ENCODE measurements around the gene MAGEA2B. TPM values are rescaled to one million over a fixed set of nuclear protein-coding genes. Genes with fewer than 3 reads are reported as not detected.
A peak's percentile ranks its signal among the peaks of the same experiment; 100 is the strongest.
"Not testable (repeated sequence)": the region's sequence is repeated elsewhere in the genome, so short reads cannot be mapped to it uniquely, and the experiment has no call there.

Gene MAGEA2B
- total and polyA plus RNA-seq, 9 of the 15 experiments (the other 6 are each of a cell fraction or from before 2014, with no cell fraction given): 1.9 to 53.3 (median 10.0) TPM

GRCh38 chrX:152754871-152755270, 40.4 kb downstream of the MAGEA2B start:
- H3K9ac ChIP-seq (ENCODE audit: insufficient read depth in 1 of 2, low read depth in 2 of 2, low read length in 2 of 2); DNase-seq (ENCODE audit: extremely low read depth in 1 of 4, low spot score in 3 of 4); H3K9me1 ChIP-seq (ENCODE audit: control insufficient read depth, insufficient read depth, low read length); POLR2A ChIA-PET; H3K4me3 ChIP-seq; BruUV-seq (replicated peaks); H3K4me1 ChIP-seq (replicated peaks in 1 of 2; ENCODE audit: control insufficient read depth in 2 of 2, insufficient read depth in 2 of 2, low read length in 2 of 2); H3K27ac ChIP-seq (ENCODE audit: extremely low read depth, low read depth, low read length); H2AFZ ChIP-seq (ENCODE audit: low read depth, low read length); CTCF ChIA-PET (ENCODE audit: low intra/inter-chr PET ratio); in situ Hi-C loops (cut with MboI); H3K36me3 ChIP-seq (ENCODE audit: control insufficient read depth, insufficient read depth, low read length); H3K4me2 ChIP-seq (ENCODE audit: insufficient read depth, low read length); H3K9me3 ChIP-seq (replicated peaks; ENCODE audit: control insufficient read depth, insufficient read depth, low read depth, low read length); intact Hi-C loops (cut with micrococcal nuclease); H3K27me3 ChIP-seq (ENCODE audit: control insufficient read depth in 2 of 2, insufficient read depth in 2 of 2, low read length in 2 of 2); H3K79me2 ChIP-seq (ENCODE audit: control insufficient read depth, insufficient read depth, low read length); H4K20me1 ChIP-seq (replicated peaks; ENCODE audit: control insufficient read depth, insufficient read depth, low read length): not testable (repeated sequence)
- ATAC-seq: peak; percentile 40; the same call in 2 of the 3 replicates
- peak; percentile 40 for FAIRE-seq
- WGBS (ENCODE audit: insufficient coverage, low coverage, missing lambda C conversion rate): no CpG with 5 or more reads among the region's 5 CpGs

- H3K27me3 ChIP-seq (ENCODE audit: control insufficient read depth in 2 of 2, insufficient read depth in 2 of 2, low read length in 2 of 2); CTCF ChIA-PET (ENCODE audit: low intra/inter-chr PET ratio); H3K9me1 ChIP-seq (ENCODE audit: control insufficient read depth, insufficient read depth, low read length); BruUV-seq (replicated peaks); H3K36me3 ChIP-seq (ENCODE audit: control insufficient read depth, insufficient read depth, low read length); DNase-seq (ENCODE audit: extremely low read depth in 1 of 4, low spot score in 3 of 4); H3K27ac ChIP-seq (ENCODE audit: extremely low read depth, low read depth, low read length); H3K9me3 ChIP-seq (replicated peaks; ENCODE audit: control insufficient read depth, insufficient read depth, low read depth, low read length); H2AFZ ChIP-seq (ENCODE audit: low read depth, low read length); H3K4me2 ChIP-seq (ENCODE audit: insufficient read depth, low read length); intact Hi-C loops (cut with micrococcal nuclease); POLR2A ChIA-PET; H3K4me1 ChIP-seq (replicated peaks in 1 of 2; ENCODE audit: control insufficient read depth in 2 of 2, insufficient read depth in 2 of 2, low read length in 2 of 2); FAIRE-seq; ATAC-seq; H3K4me3 ChIP-seq; H3K9ac ChIP-seq (ENCODE audit: insufficient read depth in 1 of 2, low read depth in 2 of 2, low read length in 2 of 2); in situ Hi-C loops (cut with MboI); H3K79me2 ChIP-seq (ENCODE audit: control insufficient read depth, insufficient read depth, low read length); H4K20me1 ChIP-seq (replicated peaks; ENCODE audit: control insufficient read depth, insufficient read depth, low read length): not testable (repeated sequence)
- WGBS (ENCODE audit: insufficient coverage, low coverage, missing lambda C conversion rate): no CpG with 5 or more reads among the region's 2 CpGs
Observed at GRCh38 chrX:152758918-152759317, 44.5 kb downstream of the MAGEA2B start, which contains the start of gene CSAG3. CSAG3 (plus strand) TSS chrX:152759218.

GRCh38 chrX:152759544-152759943, 45.1 kb downstream of the MAGEA2B start:
- H3K9me1 ChIP-seq (ENCODE audit: control insufficient read depth, insufficient read depth, low read length); DNase-seq (ENCODE audit: extremely low read depth in 1 of 4, low spot score in 3 of 4); H3K27me3 ChIP-seq (ENCODE audit: control insufficient read depth in 2 of 2, insufficient read depth in 2 of 2, low read length in 2 of 2); POLR2A ChIA-PET; H4K20me1 ChIP-seq (replicated peaks; ENCODE audit: control insufficient read depth, insufficient read depth, low read length); H3K9me3 ChIP-seq (replicated peaks; ENCODE audit: control insufficient read depth, insufficient read depth, low read depth, low read length); H3K79me2 ChIP-seq (ENCODE audit: control insufficient read depth, insufficient read depth, low read length); H3K4me2 ChIP-seq (ENCODE audit: insufficient read depth, low read length); H3K9ac ChIP-seq (ENCODE audit: insufficient read depth in 1 of 2, low read depth in 2 of 2, low read length in 2 of 2); H3K4me1 ChIP-seq (replicated peaks in 1 of 2; ENCODE audit: control insufficient read depth in 2 of 2, insufficient read depth in 2 of 2, low read length in 2 of 2); in situ Hi-C loops (cut with MboI); H3K36me3 ChIP-seq (ENCODE audit: control insufficient read depth, insufficient read depth, low read length); CTCF ChIA-PET (ENCODE audit: low intra/inter-chr PET ratio); FAIRE-seq; H3K27ac ChIP-seq (ENCODE audit: extremely low read depth, low read depth, low read length); H3K4me3 ChIP-seq; H2AFZ ChIP-seq (ENCODE audit: low read depth, low read length); intact Hi-C loops (cut with micrococcal nuclease): not testable (repeated sequence)
- 33% methylated on average over 3 of the region's 7 CpGs for WGBS (ENCODE audit: insufficient coverage, low coverage, missing lambda C conversion rate)
- TSS peak; percentile 52 for BruUV-seq (replicated peaks)
- ATAC-seq: peak; percentile 41; the same call in 2 of the 3 replicates

DNA sequence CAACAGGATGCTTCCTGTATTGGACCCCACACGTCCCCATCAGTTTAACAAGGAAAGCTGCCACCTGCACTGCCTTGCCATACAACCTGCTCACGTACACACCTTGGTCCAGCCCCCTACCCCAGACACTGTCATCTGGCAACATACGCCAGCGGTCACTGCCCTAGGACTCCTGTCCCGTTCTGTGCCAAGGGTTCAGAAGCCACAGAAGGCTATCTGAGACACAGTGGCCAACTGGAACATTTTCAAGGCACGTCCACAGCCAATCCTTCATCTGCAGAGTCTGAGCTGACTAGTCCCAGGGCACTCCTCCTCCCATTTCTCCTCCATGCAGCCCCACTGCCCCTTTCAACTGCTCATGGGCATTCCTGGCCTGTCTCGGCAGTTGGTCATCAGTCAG, 47.2 kb downstream of the MAGEA2B start:
- H3K79me2 ChIP-seq (ENCODE audit: control insufficient read depth, insufficient read depth, low read length); H3K4me3 ChIP-seq; in situ Hi-C loops (cut with MboI); H4K20me1 ChIP-seq (replicated peaks; ENCODE audit: control insufficient read depth, insufficient read depth, low read length); H3K4me2 ChIP-seq (ENCODE audit: insufficient read depth, low read length); H2AFZ ChIP-seq (ENCODE audit: low read depth, low read length); H3K9me1 ChIP-seq (ENCODE audit: control insufficient read depth, insufficient read depth, low read length); H3K9ac ChIP-seq (ENCODE audit: insufficient read depth in 1 of 2, low read depth in 2 of 2, low read length in 2 of 2); H3K27ac ChIP-seq (ENCODE audit: extremely low read depth, low read depth, low read length); H3K9me3 ChIP-seq (replicated peaks; ENCODE audit: control insufficient read depth, insufficient read depth, low read depth, low read length); H3K36me3 ChIP-seq (ENCODE audit: control insufficient read depth, insufficient read depth, low read length); FAIRE-seq; DNase-seq (ENCODE audit: extremely low read depth in 1 of 4, low spot score in 3 of 4); intact Hi-C loops (cut with micrococcal nuclease); CTCF ChIA-PET (ENCODE audit: low intra/inter-chr PET ratio); H3K4me1 ChIP-seq (replicated peaks in 1 of 2; ENCODE audit: control insufficient read depth in 2 of 2, insufficient read depth in 2 of 2, low read length in 2 of 2); BruUV-seq (replicated peaks); POLR2A ChIA-PET; H3K27me3 ChIP-seq (ENCODE audit: control insufficient read depth in 2 of 2, insufficient read depth in 2 of 2, low read length in 2 of 2); ATAC-seq: not testable (repeated sequence)
- WGBS (ENCODE audit: insufficient coverage, low coverage, missing lambda C conversion rate): no CpG with 5 or more reads among the region's 7 CpGs

Data from K562 (cell line).